HUDEP-2 (cell line): ENCODE results near the gene TNS3.

Experiments used
- DNase-seq, 76 experiments: peaks; one replicate each; lab custom pipeline; 2025; ENCODE audit not compliant: unreplicated experiment in 76 of 76; lab: John Stamatoyannopoulos, UW

Gene TNS3

DNA sequence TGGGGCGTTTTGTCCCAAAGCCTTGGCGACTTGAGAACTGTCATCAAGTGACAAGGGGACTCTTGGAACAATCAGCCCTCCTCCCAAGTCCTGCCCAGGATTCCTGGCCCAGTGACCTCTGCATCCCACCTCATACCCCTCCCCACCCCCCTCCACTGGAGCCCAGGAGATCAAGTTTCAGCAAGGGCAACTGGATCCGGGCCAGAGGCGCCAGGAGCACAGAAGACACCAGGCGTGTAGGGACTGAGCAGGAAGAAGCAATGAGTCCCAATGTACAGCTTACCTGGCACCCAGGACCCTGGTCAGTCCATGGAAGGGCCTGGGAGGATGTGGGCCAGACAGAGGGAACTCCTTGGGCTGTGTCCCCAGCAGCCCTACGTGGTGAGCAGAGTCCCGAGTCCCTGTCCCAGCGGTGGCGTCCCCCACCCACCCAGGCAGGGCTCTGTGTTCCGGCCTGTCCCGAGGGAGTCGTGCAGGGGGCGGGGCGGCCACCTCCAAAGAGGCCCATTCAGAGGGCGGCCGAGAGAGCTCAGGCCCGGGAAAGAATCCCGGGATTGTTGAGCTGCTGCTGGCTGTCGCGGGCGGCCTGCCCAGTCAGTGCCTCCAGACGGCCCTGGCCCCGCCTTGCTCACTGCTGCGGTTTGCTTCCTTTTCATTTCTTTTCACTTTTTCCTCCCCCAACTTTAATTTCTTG is 254.1 kb downstream of the TNS3 start:
- no peak for DNase-seq

DNA sequence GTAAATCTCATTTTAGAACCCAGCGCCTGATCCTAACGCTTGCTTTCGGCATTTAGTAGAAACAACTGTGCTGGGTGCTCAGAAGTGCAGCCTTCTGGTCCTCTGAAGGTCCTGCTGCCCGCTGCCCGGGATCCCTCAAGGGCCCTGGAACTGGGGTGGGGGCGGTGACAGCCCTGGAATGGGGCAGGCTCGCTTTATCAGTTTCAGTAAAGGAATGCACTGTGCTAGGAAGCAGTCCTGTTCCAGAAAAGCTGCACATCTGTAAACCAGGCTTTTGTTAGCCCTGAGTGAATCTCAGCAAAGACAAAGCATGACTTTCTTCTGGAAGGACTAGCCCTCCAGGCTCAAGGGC is 254.6 kb downstream of the TNS3 start:
- DNase-seq = no peak

DNA sequence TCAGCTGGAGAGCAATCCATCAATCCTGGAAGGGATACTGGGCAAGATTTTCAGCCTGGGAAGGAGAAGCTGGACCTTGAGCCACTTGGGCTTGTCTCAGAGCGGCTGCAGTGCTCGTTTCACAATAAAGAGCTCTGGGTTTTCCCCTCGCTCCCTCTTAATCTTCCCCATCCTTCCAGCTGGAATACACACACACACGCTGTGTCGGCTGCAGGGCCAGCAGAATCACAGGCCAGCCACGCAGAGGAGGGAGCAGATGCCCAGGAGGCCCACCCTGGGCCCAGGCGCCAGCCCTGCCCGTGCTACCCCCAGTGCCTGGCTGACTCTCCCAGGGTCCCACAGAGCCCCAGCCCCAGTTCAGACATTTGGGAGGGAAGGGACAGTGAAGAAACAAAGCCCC is 255.1 kb downstream of the TNS3 start:
- DNase-seq = no peak

GRCh38 chr7:47326220-47326619 is 255.7 kb downstream of the TNS3 start:
- no peak for DNase-seq

DNA sequence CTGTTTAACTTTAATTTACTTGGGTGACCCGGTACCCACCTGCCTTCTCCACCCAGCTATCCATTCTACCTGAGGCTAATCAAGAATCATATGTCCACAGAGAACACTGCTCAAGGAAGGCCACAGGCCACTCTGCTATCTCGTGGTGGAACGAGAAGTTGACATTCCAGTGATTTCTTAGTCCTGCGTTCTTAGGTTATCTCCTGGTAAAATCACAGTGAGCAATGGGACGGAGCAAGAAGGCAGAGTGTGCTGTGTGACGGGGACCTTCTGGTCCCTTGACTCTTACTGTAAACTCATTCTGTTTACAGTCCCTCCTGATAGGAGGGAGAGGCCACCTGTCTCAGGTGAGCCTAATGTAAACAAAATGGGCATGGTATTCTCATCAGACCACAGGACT is 256.6 kb downstream of the TNS3 start:
- no peak for DNase-seq

GRCh38 chr7:47323904-47324303 is 258.0 kb downstream of the TNS3 start:
- DNase-seq = no peak

- DNase-seq = no peak
Observed at GRCh38 chr7:47322731-47323130, 259.2 kb downstream of the TNS3 start.

GRCh38 chr7:47320296-47320695 is 261.6 kb downstream of the TNS3 start:
- DNase-seq = no peak

DNA sequence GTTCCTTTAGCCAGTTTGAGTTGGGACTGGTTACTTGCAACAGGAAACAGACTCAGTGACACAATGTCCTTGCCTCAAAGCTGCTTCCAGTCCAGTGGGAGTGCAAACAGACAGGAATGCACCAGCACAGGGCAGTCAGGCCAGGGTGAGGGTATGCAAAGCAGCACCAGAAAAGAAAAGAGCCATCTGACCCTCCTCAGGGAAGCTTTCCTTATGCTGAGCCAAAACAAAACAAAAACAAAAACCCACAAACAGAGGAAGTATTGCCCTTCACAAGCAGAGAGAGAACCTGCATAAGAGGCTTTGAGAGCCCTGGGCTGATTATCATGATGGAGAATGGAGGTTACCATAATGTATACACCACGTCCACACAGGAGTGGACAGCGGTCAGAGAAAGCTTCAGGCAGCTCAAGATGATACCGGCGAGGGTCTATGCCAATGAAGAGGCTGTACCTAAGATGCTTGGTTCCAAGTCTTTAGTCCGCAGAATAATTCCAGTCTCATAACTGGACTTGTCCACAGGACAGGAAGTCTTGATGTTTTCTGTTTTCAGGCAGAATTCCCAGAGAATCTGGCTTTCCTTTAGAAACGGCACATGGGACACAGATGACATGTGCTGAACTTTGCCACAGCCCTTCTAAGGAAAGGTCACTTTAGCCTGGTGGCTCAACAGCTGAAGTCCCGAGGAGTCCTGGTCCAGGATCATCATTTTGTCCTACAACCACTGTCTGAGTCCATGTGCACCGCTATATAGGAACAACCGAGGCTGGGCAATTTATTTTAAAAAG is 263.3 kb downstream of the TNS3 start:
- DNase-seq = no peak

- DNase-seq = no peak
Observed at GRCh38 chr7:47317487-47317886, 264.4 kb downstream of the TNS3 start.

GRCh38 chr7:47314728-47315607 is 266.9 kb downstream of the TNS3 start:
- DNase-seq = no peak

DNA sequence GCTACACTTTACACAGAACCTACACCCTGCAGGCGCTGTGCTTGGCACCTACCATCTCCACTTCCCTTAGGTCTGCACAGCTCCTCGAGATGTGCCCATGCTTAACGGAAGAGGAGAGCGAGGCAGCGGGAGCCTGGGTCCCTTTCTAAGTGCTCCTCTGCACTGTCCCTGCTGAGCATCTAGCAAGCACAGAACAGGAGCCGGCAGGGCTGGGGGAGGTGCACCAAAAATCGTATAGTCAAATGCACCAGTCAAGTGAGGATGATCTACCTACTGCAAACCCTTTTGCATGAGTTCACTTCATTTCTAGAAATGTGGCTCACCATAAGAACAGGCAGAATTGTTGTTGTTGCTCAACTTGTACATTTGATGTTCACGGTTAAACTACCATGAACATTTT is 267.7 kb downstream of the TNS3 start:
- DNase-seq = no peak

DNA sequence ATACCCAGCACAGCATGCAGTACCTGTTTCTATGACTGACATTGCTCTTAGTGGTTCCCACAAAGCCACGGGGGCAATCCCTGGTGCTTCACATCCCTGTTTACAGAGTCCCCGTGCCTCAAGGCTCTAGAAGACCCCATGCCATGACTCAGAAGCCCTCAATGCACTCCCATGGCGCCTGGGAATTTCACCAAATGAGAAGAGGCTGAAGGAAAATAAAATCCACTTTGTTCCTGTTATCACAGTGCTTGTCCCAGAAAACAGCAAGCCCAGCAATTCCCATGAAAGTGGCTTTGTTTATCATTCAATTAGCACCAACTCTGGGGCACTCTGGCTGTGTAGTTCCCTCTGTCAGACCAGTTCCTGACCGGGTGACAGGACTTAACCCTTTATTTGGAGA is 268.3 kb downstream of the TNS3 start:
- no peak for DNase-seq

- DNase-seq = no peak
Observed at GRCh38 chr7:47311891-47312290, 270.0 kb downstream of the TNS3 start.

GRCh38 chr7:47310020-47310419 is 271.9 kb downstream of the TNS3 start:
- no peak for DNase-seq

DNA sequence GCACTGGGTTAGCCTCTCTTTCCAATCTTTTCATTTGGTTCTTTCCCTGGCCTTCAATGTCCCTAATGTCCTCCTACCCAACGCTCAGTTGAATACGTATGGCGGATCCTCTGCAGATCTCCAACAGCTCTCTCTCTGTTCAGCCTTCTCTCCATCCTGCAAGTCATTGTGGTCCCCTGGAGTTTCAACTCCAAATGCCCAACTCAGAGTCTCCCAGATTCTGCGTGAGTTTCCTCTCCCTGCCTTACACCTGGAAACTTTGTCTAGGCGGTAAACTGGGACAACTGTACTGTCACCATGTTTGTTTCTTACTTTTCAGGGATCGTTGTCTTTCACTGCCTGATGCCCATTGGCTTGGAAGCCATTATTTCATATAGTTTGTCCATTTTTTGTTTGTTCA is 273.1 kb downstream of the TNS3 start:
- DNase-seq = no peak

- no peak for DNase-seq
Observed at GRCh38 chr7:47307311-47307710, 274.6 kb downstream of the TNS3 start.

DNA sequence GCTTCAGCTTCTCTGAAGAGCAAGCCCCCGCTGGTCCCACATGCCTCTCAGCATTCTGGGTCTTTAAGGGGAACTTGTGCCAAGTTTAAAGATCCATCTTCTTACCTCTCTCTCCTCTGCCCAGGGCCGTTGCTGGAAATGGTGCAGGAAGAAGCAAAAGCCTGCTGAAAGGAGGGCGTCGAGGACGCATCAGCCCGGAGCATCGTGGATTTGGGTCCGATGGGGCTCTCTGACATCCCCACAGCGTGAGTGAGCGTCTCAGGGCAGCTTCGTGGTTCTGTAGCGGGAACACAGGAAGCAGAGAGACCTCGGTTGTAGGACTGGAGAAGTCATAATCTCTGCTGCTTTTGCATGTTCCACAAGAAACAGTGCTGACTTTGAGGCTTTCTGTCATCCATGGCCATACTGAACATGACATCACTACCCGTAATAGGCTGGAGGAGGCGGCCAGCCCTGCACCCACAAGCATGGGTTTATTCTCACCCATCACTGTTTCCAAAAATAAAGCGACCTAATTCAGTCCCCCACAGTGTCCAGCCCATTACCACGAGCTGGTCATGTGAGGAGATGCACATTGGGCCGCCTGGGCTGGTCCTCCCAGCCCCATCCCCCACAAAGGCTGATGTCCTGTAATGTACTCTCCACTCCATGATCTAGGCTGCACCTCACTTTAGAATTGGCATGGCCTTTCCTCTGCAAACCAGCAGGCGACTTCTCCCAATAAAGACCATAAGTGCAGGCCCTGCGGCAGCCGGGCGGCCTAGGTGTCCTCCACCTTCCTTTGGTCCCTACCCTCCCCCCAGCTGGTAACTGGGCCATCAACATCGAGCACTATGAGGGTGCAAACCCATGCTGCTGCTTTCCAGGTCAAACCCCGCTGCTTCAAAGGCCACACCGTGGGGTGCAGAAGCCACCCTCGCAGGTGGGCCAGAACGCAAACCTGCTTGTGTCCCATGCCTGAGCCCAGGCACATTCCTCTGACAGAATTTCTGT is 276.9 kb downstream of the TNS3 start:
- DNase-seq = no peak

GRCh38 chr7:47303695-47304453 is 278.0 kb downstream of the TNS3 start:
- DNase-seq = no peak
